ENCODE results near the gene YTHDF2.

- TF ChIP-seq CTCF (IDR thresholded peaks at IDR 0.05) (no peak), POLR2A (IDR thresholded peaks at IDR 0.05) (no peak)
These were observed 29.9 kb downstream of the YTHDF2 start for GRCh38 chr1:28766532-28767183.
